VCaP (cell line): Measurements from ENCODE around the gene GRIA3.
"Not testable (repeated sequence)": the region's sequence is repeated elsewhere in the genome, so short reads cannot be mapped to it uniquely, and the experiment has no call there.

Experiments used
- H3K27ac ChIP-seq: fragments of 450-650 bp; 2 replicates; pipeline ENCODE4 v1.5.1; 2017
- CTCF ChIP-seq: fragments of 450-650 bp; conservative IDR thresholded peaks from 2 replicates; pipeline ENCODE4 v1.5.1; 2017; ENCODE audit warnings: mild to moderate bottlenecking, moderate library complexity

GRIA3 gene

DNA sequence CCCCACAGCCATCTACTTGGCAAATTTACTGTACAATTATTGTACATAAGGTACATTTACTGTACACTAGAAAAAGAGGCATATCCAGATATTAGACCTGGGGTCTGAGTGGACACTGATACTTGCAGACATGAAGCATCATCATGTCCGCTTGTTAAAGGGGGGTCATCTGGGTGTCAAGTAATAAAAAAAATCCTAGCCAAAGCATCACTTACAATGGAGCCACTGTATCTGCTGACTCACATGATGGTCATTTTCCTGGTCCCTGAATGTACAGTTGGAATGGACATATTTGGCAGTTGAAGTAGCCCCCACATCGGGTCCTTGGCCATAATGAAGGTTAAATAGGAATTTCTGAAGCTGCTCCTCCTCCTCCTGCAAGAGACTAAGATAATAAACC lies 320.0 kb downstream of the GRIA3 start:
- no peak overlapping the region for H3K27ac ChIP-seq
- TF ChIP-seq CTCF: no peak

DNA sequence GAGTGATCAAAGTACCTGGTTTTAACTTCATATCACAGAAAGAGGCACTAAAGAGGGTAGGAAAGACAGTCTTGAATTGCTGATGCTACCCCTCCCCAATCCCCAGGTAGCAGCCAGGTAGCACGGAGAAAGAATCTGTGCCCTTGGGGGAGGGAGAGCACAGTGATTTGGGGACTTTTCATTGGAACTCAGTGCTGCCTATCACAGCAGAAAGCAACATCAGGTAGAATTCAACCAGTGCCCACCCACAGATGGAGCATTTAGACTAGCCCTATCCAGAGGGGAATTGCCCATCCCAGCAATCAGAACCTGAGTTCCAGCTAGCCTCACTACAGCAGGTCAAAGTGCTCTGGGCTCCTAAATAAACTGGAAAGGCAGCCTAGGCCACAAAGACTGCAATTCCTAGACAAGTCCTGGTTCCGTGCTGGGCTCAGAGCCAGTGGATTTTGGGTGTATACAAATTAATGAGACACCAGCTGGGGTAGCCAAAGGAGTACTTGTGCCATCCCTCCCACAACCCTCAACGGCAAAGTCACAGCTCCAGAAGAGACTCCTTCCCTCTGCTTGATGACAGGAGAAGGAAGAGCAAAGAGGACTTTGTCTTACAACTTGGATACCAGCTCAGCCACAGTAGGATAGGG lies 320.7 kb downstream of the GRIA3 start:
- TF ChIP-seq CTCF: no peak
- H3K27ac ChIP-seq: no peak overlapping the region

GRCh38 chrX:123513585-123514278 lies 329.7 kb downstream of the GRIA3 start:
- TF ChIP-seq CTCF: no peak
- peak overlapping the region; percentile 59 for H3K27ac ChIP-seq

- TF ChIP-seq CTCF: peak; percentile 55
- peak overlapping the region; percentile 59 for H3K27ac ChIP-seq
Observed at GRCh38 chrX:123514279-123514640, 330.2 kb downstream of the GRIA3 start.

DNA sequence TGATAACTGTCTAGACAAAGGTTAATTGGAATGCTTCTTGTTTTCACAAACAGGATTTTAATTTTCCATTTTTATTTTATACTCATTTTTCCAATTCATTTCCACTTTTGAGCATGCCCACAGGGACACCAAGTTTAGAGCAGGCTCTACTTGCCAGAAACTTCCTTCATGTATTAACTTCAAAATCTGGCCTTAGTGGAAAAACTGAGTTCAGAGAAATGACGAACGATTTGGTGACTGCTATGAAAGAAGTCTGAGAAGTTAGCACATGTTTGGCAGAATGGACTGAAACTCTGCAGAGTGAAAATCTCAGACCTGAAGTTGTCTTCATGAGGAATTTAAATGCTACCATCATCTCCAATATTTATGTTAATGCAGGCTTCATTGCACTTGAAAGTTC lies 334.7 kb downstream of the GRIA3 start:
- no peak overlapping the region for H3K27ac ChIP-seq
- TF ChIP-seq CTCF: no peak

DNA sequence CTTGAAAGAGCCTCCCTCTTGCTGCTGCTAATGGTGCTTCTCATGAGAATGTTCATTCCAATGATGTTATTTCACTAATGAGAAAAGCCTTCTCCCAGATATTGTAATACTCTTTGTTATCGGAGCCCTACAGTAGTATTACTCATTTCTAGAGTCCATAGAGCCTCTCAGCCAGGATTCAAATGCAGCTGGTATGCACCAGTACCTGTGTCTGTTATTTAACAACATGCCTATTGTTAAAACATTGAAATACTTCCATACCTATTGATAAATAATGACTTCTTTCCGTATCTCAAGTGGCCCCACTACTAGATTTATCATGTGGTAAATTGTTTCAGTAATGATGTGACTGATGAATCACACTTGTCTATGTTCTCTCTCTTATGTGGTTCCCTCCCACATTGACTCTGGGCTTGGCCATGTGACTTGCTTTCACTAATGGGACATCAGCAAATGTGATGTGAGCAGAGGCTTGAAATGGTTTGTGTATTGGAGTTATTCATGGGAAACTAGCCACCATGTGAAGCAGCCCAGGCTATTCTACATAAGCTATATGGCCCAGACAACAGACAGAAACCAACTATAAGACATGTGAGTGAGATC lies 341.1 kb downstream of the GRIA3 start:
- TF ChIP-seq CTCF: no peak
- no peak overlapping the region for H3K27ac ChIP-seq

DNA sequence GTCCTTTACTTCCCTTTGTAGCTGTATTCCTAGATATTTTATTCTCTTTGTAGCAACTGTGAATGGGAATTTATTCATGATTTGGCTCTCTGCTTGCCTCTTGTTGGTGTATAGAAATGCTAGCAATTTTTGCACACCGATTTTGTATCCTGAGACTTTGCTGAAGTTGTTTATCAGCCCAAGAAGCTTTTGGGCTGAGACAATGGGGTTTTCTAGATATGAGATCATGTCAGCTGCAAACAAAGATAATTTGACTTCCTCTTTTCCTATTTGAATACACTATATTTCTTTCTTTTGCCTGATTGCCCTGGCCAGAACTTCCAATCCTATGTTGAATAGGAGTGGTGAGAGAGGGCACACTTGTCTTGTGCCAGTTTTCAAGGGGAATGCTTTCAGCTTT lies 346.6 kb downstream of the GRIA3 start:
- not testable (repeated sequence) for H3K27ac ChIP-seq
